T-helper 1 cell treated with Interleukin-12 subunit alpha and Interleukin-12 subunit beta and Interleukin-4 antibody, amounts not matched to agents 30 ng/mL and 1 ng/mL, for 36 hours (primary cell): ENCODE data around the gene BAMBI. TPM values are rescaled to one million over a fixed set of nuclear protein-coding genes. Genes with fewer than 3 reads are reported as not detected.

Experiments used
- intact Hi-C: fragments of 100-400 bp; cut with micrococcal nuclease; formaldehyde crosslinking; loops from one replicate; pipeline ENCODE4 v1.15.1; 2024
- total RNA-seq: library from RNA; stranded (reverse); gene quantifications from 2 replicates; pipeline ENCODE4 v1.2.3, GENCODE V29; 2022

The BAMBI gene
- total RNA-seq, 1 donor from 2014 or later = not detected

DNA sequence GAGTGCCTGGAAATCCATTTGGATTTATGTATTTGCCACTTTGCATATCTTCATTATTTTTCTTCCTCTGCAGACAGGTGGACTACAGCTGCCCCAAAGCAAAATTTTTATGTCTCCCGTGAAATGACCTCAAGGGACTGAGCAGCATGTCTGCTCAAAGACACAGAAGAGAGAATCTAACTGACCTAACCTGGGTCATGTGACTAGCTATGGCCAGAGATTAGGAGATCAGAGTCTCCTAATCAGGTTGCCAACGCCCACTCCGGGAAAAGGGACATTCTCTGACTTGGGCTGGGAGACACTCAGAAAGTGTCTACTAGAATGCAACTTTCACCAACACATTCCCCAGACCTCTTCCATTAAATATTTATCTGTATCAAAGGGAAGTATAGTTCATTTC is 2.5 kb upstream of the BAMBI start:
- intact Hi-C loops = loop anchor here (5.0 to 10.0 kb wide), 2 partner anchors 213 to 1520 kb away; partner anchors contain the start of genes MASTL and YME1L1

GRCh38 chr10:28676326-28676967 is 874 bp upstream of the BAMBI start:
- intact Hi-C loops = loop anchor here (2.0 to 10.0 kb wide), 3 partner anchors 144 to 1522 kb away; partner anchors contain the start of genes MASTL, WAC and YME1L1

- intact Hi-C loops = loop anchor here (1.0 to 10.0 kb wide), 5 partner anchors 10 to 1523 kb away; partner anchors contain the start of genes MASTL, WAC and YME1L1
These were observed 766 bp downstream of the BAMBI start for GRCh38 chr10:28677888-28678686.

DNA sequence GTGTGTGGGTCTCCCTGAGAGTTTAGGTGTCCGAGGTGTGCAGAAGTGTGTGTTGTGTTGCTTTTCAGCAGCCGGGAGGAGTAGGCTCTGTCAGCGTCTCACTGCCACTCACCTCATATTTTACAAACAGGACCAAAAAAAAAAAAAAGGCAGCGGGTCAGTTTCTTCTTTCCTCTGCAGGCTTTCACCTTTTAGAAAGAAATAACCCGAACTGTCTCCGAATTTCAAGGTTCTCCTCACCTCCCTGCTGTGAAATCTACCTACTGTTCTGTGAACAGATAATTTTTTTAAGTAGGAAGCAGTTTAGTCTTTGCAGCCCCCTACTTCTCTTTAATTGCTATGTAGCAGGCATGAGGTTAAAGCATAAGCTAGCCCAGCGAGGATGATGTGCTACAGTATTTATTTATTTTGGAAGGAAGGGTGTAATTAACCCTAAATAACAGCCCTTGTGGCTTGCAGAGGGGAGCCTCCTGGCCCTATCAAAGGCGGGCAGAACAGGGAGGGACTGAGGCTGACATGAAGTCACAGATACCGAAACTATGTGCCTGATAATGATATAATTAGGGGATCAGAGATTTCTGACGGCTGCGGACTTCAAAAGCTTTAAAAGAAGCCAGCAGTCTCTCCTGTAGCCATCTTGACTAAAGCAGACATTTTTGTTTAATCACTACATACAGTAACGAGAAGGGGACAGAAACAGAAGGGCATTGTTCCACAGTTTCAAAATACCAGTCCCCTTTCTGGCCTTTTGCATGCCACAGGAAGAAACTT is 1.6 kb downstream of the BAMBI start:
- intact Hi-C loops = loop anchor here (2.0 to 10.0 kb wide), 3 partner anchors 208 to 1524 kb away; partner anchors contain the start of genes MASTL and YME1L1

DNA sequence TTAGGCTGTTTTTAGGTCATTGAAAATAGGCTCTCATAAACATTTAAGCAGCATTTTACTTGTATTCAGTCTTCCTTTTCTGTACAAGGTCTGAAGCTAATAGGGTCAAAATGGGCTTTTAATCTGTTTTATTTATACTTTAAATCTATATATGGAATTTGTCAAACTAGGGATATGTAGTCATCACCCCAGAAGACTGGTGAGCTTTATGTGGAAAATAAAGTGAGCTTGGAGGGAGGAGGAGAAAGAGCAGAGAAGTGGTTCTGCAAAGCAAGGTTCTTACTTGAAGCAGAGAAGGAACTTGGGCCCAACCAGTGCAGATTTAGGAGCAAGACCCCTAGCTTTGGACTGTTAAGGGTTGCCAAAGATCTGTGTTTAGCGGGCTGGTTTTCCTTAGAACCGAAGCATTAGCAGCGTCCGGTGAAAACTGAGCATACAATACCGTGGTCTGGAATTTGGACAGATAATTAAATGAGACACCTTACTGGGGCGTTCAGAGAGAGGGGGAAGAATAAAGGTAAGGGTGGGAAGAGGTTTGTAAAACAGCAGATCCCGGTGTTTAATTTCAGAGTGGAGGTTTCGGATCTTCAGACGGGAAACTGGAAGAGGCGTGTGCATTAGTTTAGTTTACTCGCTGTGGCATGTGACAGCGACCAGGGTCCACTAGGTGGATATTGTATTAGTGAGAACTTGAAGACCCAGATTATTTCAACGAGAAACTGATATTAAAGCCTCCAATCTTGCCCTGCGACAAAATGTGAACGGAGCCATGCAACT is 2.4 kb downstream of the BAMBI start:
- intact Hi-C loops = loop anchor here (2.0 to 10.0 kb wide), 3 partner anchors 208 to 1525 kb away; partner anchors contain the start of genes MASTL and YME1L1

- intact Hi-C loops = no loop called here
These were observed 3.0 kb downstream of the BAMBI start for GRCh38 chr10:28680358-28680752.

- intact Hi-C loops = no loop called here
These were observed 4.0 kb downstream of the BAMBI start for GRCh38 chr10:28681291-28681763.

GRCh38 chr10:28681928-28682750 is 4.8 kb downstream of the BAMBI start:
- intact Hi-C loops = no loop called here

GRCh38 chr10:28684157-28684985 is 7.0 kb downstream of the BAMBI start:
- intact Hi-C loops = no loop called here

GRCh38 chr10:28684986-28685580 is 7.8 kb downstream of the BAMBI start:
- intact Hi-C loops = no loop called here

DNA sequence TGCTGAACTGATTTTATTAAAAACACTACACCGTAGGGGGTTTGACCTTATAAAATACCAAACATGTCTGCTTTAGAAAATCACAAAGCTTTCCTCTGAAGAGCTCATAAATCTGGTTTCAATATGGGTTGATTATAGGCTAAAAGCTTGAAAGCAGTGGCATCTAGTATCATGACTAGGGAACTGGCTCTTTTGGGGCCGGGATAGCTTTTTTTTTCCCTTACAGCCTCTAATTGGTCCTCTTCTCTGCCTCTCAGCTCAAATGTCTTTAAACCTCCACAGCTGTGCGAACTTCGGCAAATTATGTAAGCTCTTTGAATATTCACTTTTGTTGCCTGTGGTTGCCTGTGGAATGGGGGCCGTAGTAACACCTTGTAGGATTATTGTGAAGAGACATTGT is 8.4 kb downstream of the BAMBI start:
- intact Hi-C loops = no loop called here

GRCh38 chr10:28686835-28687682 is 9.7 kb downstream of the BAMBI start:
- intact Hi-C loops = no loop called here

DNA sequence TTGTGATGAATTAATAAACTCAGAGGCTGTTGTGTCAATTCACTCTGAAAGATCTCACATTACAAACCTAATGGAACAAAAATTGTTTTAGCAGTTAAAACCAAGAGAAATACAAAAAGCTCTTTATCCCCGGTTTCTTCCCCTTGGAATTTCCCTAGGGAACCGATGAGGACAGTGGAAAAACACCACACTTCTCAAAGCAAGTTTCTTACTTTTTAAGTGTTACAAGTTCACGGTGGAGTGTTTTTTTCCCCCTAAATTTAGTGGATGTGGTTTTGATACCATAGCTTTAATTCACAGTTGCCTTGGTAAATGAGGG is 10.3 kb downstream of the BAMBI start:
- intact Hi-C loops = no loop called here

- intact Hi-C loops = no loop called here
These were observed 13.2 kb downstream of the BAMBI start for GRCh38 chr10:28690545-28690944.

DNA sequence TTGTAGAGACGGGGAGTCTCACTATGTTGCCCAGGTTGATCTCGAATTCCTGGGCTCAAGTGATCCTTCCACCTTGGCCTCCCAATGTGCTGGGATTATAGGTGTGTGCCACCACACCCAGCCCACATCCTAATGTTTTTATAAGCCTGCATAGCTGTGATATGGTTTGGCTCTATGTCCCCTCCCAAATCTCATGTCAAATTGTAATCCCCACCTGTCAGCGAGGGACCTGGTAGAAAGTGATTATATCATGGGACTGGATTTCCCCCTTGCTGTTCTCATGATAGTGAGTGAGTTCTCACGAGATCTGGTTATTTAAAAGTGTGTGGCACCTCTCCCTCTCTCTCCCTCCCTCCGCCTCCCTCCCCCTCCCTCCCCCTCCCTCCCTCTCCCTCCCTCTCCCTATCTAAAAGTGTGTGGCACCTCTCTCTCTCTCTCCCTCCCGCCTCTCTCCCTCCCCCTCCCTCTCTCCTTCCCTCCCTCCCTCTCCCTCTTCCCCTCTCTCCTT is 13.9 kb downstream of the BAMBI start:
- intact Hi-C loops = no loop called here

- intact Hi-C loops = no loop called here
These were observed 14.7 kb downstream of the BAMBI start for GRCh38 chr10:28692050-28692449.

GRCh38 chr10:28694530-28694929 is 17.2 kb downstream of the BAMBI start:
- intact Hi-C loops = no loop called here
